GM18873 (cell line): ENCODE results near the gene FAAP100.
A peak's percentile ranks its signal among the peaks of the same experiment; 100 is the strongest.

Experiments used
- ATAC-seq: cut with Tn5 transposase; IDR thresholded peaks from one replicate; pipeline ENCODE4 v1.9.1; 2021; ENCODE audit warnings: mild to moderate bottlenecking, moderate library complexity, moderate number of reproducible peaks; ENCODE audit not compliant: unreplicated experiment, low FRiP score

FAAP100 gene

GRCh38 chr17:81527591-81528383 is 24.4 kb downstream of the FAAP100 start, which contains the start of gene FSCN2:
Gene FSCN2 (plus strand): TSS chr17:81528377. CDS start chr17:81528532, 155 bp downstream.
- no peak for ATAC-seq

GRCh38 chr17:81526662-81527571 is 25.2 kb downstream of the FAAP100 start:
- no peak for ATAC-seq

GRCh38 chr17:81524865-81525159 is 27.3 kb downstream of the FAAP100 start:
- ATAC-seq: no peak

- ATAC-seq: no peak
Observed at GRCh38 chr17:81524039-81524864, 27.9 kb downstream of the FAAP100 start.

- ATAC-seq: no peak
Observed at GRCh38 chr17:81523402-81524038, 28.6 kb downstream of the FAAP100 start.

- ATAC-seq: no peak
Observed at GRCh38 chr17:81522491-81523401, 29.4 kb downstream of the FAAP100 start.

- no peak for ATAC-seq
Observed at GRCh38 chr17:81520021-81520901, 31.9 kb downstream of the FAAP100 start.

- ATAC-seq: no peak
Observed at GRCh38 chr17:81519284-81520020, 32.7 kb downstream of the FAAP100 start.

GRCh38 chr17:81518785-81519283 is 33.3 kb downstream of the FAAP100 start:
- no peak for ATAC-seq

GRCh38 chr17:81518113-81518784 is 33.9 kb downstream of the FAAP100 start:
- ATAC-seq: no peak

- peak; percentile 27 for ATAC-seq
Observed at GRCh38 chr17:81517339-81518112, 34.6 kb downstream of the FAAP100 start.

- no peak for ATAC-seq
Observed at GRCh38 chr17:81517009-81517338, 35.2 kb downstream of the FAAP100 start.

GRCh38 chr17:81516439-81516838 is 35.7 kb downstream of the FAAP100 start:
- ATAC-seq: no peak

GRCh38 chr17:81515530-81516041 is 36.6 kb downstream of the FAAP100 start:
- no peak for ATAC-seq

- no peak for ATAC-seq
Observed at GRCh38 chr17:81514739-81515529, 37.2 kb downstream of the FAAP100 start.

GRCh38 chr17:81514489-81514738 is 37.7 kb downstream of the FAAP100 start:
- ATAC-seq: no peak
